Subcutaneous adipose tissue (tissue), 4 donors: ENCODE data around the gene PIGN. TPM values are rescaled to one million over a fixed set of nuclear protein-coding genes. Genes with fewer than 3 reads are reported as not detected.

Experiments
- total RNA-seq, 4 donors: library from RNA; depleted of rRNA; stranded (reverse); fragments of >200 nt; gene quantifications; one replicate each; pipeline ENCODE4 v1.1.0, GENCODE V29; 2016
- TF ChIP-seq, protein P1 (sequence below): fragments of 450-650 bp; IDR thresholded peaks from one replicate; pipeline ENCODE4 v1.5.1; 2016; ENCODE audit warnings: low read depth, mild to moderate bottlenecking, control low read depth, antibody characterized with exemption, moderate library complexity

The PIGN gene
- total RNA-seq, 4 donors from 2014 or later: 22.6 to 35.0 (median 31.3) TPM

DNA sequence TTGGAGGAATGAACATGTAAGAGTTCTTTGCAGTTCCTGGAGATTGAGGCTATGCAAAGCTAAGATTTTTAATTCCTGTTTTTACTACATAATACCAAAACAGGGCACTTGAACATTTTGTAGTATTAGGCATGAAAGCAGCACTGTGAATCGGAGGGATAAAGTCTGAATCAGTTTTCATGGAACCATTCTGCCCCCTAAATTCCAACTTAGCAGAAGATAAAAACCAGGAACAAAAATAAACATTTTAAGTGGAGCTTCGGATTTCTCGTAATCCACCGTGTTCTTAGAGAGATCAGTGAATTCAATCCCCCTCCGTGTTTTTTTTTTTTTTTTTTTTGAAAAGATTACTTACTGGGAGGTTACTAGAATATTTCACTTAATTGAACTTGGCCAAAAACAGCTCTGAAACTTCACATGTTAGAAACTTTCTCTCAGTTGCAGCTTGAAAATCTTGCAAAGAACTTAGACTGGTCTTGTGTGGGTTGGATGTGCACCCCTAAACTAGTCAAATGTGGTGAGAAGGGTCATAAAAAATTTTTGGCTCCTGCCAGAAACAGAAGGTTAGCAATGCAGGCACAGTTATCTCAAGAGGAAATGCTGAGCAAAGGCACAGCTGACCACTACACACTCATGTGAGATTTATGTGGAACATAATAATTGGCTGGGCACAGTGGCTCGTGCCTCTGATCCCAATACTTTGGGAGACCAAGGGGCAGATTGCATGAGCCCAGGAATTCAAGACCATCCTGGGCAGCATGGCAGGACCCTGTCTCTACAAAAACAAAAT is 148.7 kb downstream of the PIGN start:
- TF ChIP-seq, protein P1, sequence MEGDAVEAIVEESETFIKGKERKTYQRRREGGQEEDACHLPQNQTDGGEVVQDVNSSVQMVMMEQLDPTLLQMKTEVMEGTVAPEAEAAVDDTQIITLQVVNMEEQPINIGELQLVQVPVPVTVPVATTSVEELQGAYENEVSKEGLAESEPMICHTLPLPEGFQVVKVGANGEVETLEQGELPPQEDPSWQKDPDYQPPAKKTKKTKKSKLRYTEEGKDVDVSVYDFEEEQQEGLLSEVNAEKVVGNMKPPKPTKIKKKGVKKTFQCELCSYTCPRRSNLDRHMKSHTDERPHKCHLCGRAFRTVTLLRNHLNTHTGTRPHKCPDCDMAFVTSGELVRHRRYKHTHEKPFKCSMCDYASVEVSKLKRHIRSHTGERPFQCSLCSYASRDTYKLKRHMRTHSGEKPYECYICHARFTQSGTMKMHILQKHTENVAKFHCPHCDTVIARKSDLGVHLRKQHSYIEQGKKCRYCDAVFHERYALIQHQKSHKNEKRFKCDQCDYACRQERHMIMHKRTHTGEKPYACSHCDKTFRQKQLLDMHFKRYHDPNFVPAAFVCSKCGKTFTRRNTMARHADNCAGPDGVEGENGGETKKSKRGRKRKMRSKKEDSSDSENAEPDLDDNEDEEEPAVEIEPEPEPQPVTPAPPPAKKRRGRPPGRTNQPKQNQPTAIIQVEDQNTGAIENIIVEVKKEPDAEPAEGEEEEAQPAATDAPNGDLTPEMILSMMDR: no peak

DNA sequence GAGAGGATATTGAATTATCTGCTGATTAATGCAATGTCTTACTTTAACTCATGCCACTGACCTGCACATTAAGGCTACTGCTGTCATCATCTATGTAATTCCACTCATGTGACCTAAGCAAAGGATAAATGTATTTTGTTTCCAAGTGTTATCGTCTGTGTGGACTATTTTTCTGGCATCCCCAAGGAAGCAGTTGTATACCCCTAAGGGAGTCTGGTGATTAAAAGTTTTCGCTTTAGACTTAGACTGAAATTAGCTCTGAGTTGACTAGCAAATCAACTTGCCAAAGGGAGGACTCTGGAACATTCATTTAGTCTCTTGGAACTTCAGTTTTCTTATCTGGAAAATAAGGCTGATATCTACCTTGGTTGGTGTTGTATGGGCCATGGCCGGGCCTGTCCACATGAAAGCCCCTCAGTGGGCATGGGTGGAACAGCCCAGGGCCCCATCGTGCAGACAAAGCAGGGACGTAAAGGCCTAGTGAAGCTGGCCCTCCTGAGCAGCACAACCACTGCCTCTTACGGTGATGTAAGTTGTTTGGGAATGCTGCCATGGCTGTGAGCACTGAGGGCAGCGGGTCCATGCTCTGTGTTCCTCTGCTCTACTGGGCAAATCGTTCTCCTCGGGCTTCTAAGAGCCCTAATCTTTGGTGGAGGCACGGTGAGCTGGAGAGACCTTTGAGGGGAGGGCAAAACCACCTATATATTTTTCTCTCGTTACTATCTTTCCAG is 149.7 kb downstream of the PIGN start:
- TF ChIP-seq, protein P1: no peak

GRCh38 chr18:62033756-62034155 is 153.1 kb downstream of the PIGN start:
- TF ChIP-seq, protein P1: no peak

DNA sequence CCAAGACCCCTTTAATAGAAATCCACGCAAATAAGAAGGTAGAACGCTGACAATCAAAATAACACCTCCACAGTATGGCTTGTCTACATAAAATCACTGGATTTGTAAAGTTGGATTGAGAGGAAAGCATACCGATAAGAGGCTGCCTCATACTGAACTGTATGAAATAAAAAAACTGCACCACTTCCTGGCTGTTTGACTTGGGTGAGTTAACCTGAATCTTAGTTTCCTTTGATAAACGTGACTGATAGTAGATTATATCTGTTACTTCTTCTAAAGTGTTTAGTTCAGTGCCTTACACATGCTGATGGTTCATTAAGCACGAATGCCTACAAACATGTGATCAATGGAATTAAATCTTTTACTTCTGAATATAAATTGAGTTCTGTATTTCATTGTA is 153.6 kb downstream of the PIGN start:
- TF ChIP-seq, protein P1: no peak

GRCh38 chr18:62030091-62030985 is 156.5 kb downstream of the PIGN start:
- TF ChIP-seq, protein P1: no peak

DNA sequence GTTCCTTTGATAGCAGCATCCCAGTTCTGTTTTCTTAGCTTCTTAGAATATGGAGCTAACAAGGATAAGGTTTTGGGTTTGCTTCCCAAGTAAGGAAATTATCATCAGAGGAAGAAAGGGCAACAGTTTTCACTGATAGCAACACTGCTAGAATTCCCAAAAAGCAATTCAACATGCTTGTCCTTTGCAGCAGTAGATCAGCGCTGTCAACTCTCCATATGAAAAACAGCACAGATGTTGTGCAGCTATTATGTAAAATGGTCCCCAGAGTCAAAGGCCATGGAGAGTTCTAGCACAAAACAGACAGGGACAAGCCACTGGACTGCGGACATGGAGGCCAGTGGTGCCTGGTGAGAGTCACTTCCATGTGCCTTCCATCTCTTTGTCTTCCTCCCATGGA is 158.1 kb downstream of the PIGN start:
- TF ChIP-seq, protein P1: no peak
